Lower lobe of right lung (tissue), 2 donors: ENCODE data around the gene EBP. TPM values are rescaled to one million over a fixed set of nuclear protein-coding genes. Genes with fewer than 3 reads are reported as not detected.
A peak's percentile ranks its signal among the peaks of the same experiment; 100 is the strongest.

Experiments used
- ATAC-seq, 2 donors: fragments of 200-7000 bp; cut with Tn5 transposase; one replicate each; pipeline ENCODE4 v1.9.1; 2020 to 2022; ENCODE audit warnings: mild to moderate bottlenecking in 2 of 2, moderate library complexity in 2 of 2
- DNase-seq: peaks from one replicate; pipeline ENCODE4 v3.0.0-alpha.2; 2020
- H3K27ac ChIP-seq: fragments of 200-600 bp; one replicate; pipeline ENCODE4 v1.8.0; 2022
- H3K27me3 ChIP-seq: fragments of 200-600 bp; one replicate; pipeline ENCODE4 v1.8.0; 2022; ENCODE audit warnings: low read depth
- H3K36me3 ChIP-seq: fragments of 200-600 bp; one replicate; pipeline ENCODE4 v1.8.0; 2022; ENCODE audit warnings: mild to moderate bottlenecking
- H3K4me1 ChIP-seq: fragments of 200-600 bp; one replicate; pipeline ENCODE4 v1.8.0; 2022
- H3K4me3 ChIP-seq: fragments of 200-600 bp; one replicate; pipeline ENCODE4 v1.8.0; 2022; ENCODE audit warnings: mild to moderate bottlenecking
- H3K9me3 ChIP-seq: fragments of 200-600 bp; one replicate; pipeline ENCODE4 v1.8.0; 2022
- CTCF ChIP-seq: fragments of 200-600 bp; IDR thresholded peaks from one replicate; pipeline ENCODE4 v1.8.0; 2022; ENCODE audit warnings: antibody characterized with exemption, mild to moderate bottlenecking
- intact Hi-C: fragments of 100-400 bp; cut with DNase I; formaldehyde crosslinking; loops from one replicate; pipeline ENCODE4 v1.11.0; 2022
- total RNA-seq: library from RNA; stranded (reverse); fragmentation: NEBNext Ultra II Directional; extraction: Animal tissue kit (Norgen Biotek cat#: 25700); gene quantifications from one replicate; pipeline ENCODE4 v1.2.1, GENCODE V29; 2021
- donor health status: DM: no; HTN: yes; CAD: no; lungs with severe emphysema.

The EBP gene
- total RNA-seq, 1 donor from 2014 or later: 74.0 TPM

DNA sequence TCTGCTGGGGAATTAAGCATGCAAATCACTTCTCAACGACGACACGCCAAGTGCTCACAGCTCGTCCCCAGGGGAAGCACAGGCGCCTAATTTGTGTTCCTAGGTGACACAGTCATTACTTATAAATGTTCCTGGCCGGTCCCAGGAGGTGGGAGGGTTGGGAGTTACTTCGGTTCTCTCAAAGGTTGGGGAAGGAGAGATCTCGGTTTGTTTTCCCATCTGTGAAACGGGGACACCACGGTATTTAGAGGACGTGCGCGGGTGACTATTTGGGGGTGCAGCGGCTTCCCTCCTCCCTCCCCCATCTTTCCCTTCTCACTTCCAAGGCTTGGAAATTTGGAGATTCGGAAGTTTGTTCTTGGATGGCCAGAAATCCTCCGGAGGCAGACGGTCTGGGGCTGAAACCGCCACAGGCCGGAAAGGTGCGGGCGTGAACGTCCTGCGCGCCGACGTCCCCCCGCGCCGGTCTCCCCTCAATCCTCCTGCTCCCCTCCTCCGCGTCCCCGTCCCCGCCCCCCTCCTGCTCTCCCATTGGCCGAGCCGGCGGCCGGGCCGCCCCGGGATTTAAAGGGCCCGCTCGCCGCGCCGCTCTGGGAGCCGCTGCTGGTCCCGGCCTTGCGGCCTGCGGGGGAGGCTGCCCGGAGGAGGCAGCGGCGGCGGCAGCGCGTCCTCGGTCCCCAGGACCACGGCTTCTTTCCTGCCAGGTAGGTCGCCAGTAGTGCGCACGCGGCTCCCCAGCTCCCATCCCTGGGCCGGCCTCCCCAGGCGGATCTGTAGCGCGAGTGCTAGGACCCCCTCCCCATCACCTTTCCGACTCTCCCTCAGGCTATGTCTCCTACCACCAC, 13.0 kb upstream of the EBP start, which contains the start of gene PORCN:
TSS of gene PORCN (plus strand) at position 593 of the 845 bp plus-strand sequence. CDS start 829 bp downstream, outside the sequence.
- peak within 1 kb of the TSS; percentile 64 for H3K27ac ChIP-seq
- intact Hi-C loops: no loop called here
- no peaks in the 10 kb centered on the region for H3K4me1 ChIP-seq
- H3K9me3 ChIP-seq: no peaks in the 10 kb centered on the region
- no peak for TF ChIP-seq CTCF
- DNase-seq: peak; percentile 88
- no peaks in the 10 kb centered on the region for H3K27me3 ChIP-seq
- H3K4me3 ChIP-seq: peak within 1 kb of the TSS; percentile 66
- H3K36me3 ChIP-seq: peaks cover 5% of the 10 kb centered on the region
- ATAC-seq: peak; percentile 97

- no peaks in the 10 kb centered on the region for H3K4me1 ChIP-seq
- H3K27me3 ChIP-seq: no peaks in the 10 kb centered on the region
- H3K27ac ChIP-seq: peak overlapping the region; percentile 64
- H3K4me3 ChIP-seq: peak overlapping the region; percentile 66
- intact Hi-C loops: no loop called here
- H3K9me3 ChIP-seq: no peaks in the 10 kb centered on the region
- TF ChIP-seq CTCF: no peak
- peaks cover 5% of the 10 kb centered on the region for H3K36me3 ChIP-seq
- ATAC-seq (peak; percentile 3 to 7), DNase-seq (no peak)
Measured at GRCh38 chrX:48509245-48509590, 12.4 kb upstream of the EBP start.

- Histone ChIP-seq H3K4me3 (peak overlapping the region; percentile 66), H3K36me3 (peaks cover 5% of the 10 kb centered on the region), H3K27ac (no peak overlapping the region), H3K27me3 (no peaks in the 10 kb centered on the region), H3K4me1 (no peaks in the 10 kb centered on the region), H3K9me3 (no peaks in the 10 kb centered on the region)
- no peak for TF ChIP-seq CTCF
- intact Hi-C loops: no loop called here
- no peak for ATAC-seq
- DNase-seq: no peak
Measured at GRCh38 chrX:48509619-48510018, 12.0 kb upstream of the EBP start.

- TF ChIP-seq CTCF: no peak
- intact Hi-C loops: no loop called here
- ATAC-seq: no peak
Measured at GRCh38 chrX:48511560-48511959, 10.0 kb upstream of the EBP start.

GRCh38 chrX:48512371-48512935, 9.2 kb upstream of the EBP start:
- peaks cover 5% of the 10 kb centered on the region for H3K36me3 ChIP-seq
- H3K27me3 ChIP-seq: no peaks in the 10 kb centered on the region
- no peak overlapping the region for H3K27ac ChIP-seq
- intact Hi-C loops: no loop called here
- TF ChIP-seq CTCF: no peak
- no peak for DNase-seq
- H3K9me3 ChIP-seq: no peaks in the 10 kb centered on the region
- no peaks in the 10 kb centered on the region for H3K4me1 ChIP-seq
- ATAC-seq: no peak
- no peak overlapping the region for H3K4me3 ChIP-seq

More at GRCh38 chrX:48511560-48511959, 10.0 kb upstream of the EBP start:
- Histone ChIP-seq H3K27ac (no peak overlapping the region), H3K4me1 (no peaks in the 10 kb centered on the region), H3K27me3 (no peaks in the 10 kb centered on the region), H3K4me3 (no peak overlapping the region), H3K9me3 (no peaks in the 10 kb centered on the region), H3K36me3 (peaks cover 5% of the 10 kb centered on the region)
- no peak for DNase-seq
